SK-N-MC (cell line): Measurements from ENCODE around the gene RCN1.
A peak's percentile ranks its signal among the peaks of the same experiment; 100 is the strongest.

Experiments
- DNase-seq: peaks from one replicate; pipeline ENCODE4 v3.0.0-alpha.2; 2011; ENCODE audit warnings: low read depth, low spot score
- H3K27ac ChIP-seq: fragments of 200-600 bp; sonication (generic); 2 replicates; pipeline ENCODE4 v1.5.1; 2016; ENCODE audit warnings: mixed run types
- H3K36me3 ChIP-seq: fragments of 200-600 bp; sonication (generic); 2 replicates; pipeline ENCODE4 v1.6.1; 2017; ENCODE audit warnings: antibody characterized with exemption, low read length, mixed read lengths; ENCODE audit not compliant: insufficient read depth
- H3K4me3 ChIP-seq: fragments of 200-600 bp; sonication (generic); 2 replicates; pipeline ENCODE4 v1.5.1; 2016
- H3K9ac ChIP-seq: fragments of 200-600 bp; sonication (generic); 2 replicates; pipeline ENCODE4 v1.8.0; 2017; ENCODE audit warnings: mixed run types, mixed read lengths; ENCODE audit not compliant: insufficient read length
- H3K9me3 ChIP-seq: fragments of 200-600 bp; sonication (generic); 2 replicates; pipeline ENCODE4 v1.6.1; 2017; ENCODE audit warnings: low read depth, mild to moderate bottlenecking, antibody characterized with exemption, low read length, moderate library complexity, mixed read lengths
- EZH2 ChIP-seq: fragments of 200-600 bp; sonication (generic); IDR thresholded peaks from one replicate; pipeline ENCODE4 v1.6.1; 2017; ENCODE audit warnings: antibody characterized with exemption
- FOXP2 ChIP-seq: optimal IDR thresholded peaks from 2 replicates; pipeline ENCODE3; 2011; ENCODE audit warnings: mild to moderate bottlenecking, moderate library complexity; ENCODE audit not compliant: insufficient read depth; ENCODE audit errors: extremely low read length, control extremely low read depth
- POLR2AphosphoS5 ChIP-seq: IDR thresholded peaks from 2 replicates; pipeline ENCODE4 v1.6.1; 2012; ENCODE audit warnings: mild to moderate bottlenecking, low read depth, low read length, borderline replicate concordance

Gene RCN1

GRCh38 chr11:32071811-32072210 is 19.1 kb upstream of the RCN1 start:
- H3K36me3 ChIP-seq: no peaks in the 10 kb centered on the region
- H3K9me3 ChIP-seq: no peaks in the 10 kb centered on the region
- H3K27ac ChIP-seq: no peak overlapping the region
- no peak for DNase-seq
- H3K4me3 ChIP-seq: no peak overlapping the region
- TF ChIP-seq EZH2: no peak
- no peak for TF ChIP-seq FOXP2
- TF ChIP-seq POLR2AphosphoS5: no peak
- H3K9ac ChIP-seq: no peak overlapping the region

GRCh38 chr11:32072872-32073643 is 17.8 kb upstream of the RCN1 start:
- TF ChIP-seq EZH2: no peak
- TF ChIP-seq FOXP2: no peak
- no peak for TF ChIP-seq POLR2AphosphoS5
- no peak for DNase-seq
- H3K4me3 ChIP-seq: peak overlapping the region; percentile 38

GRCh38 chr11:32073644-32074026 is 17.2 kb upstream of the RCN1 start:
- DNase-seq: no peak
- Histone ChIP-seq H3K4me3 (peak overlapping the region; percentile 38), H3K9me3 (no peaks in the 10 kb centered on the region), H3K36me3 (no peaks in the 10 kb centered on the region), H3K9ac (no peak overlapping the region), H3K27ac (peak overlapping the region; percentile 13; the same call in 1 of the 2 replicates)
- TF ChIP-seq EZH2 (no peak), FOXP2 (no peak), POLR2AphosphoS5 (no peak)

More at GRCh38 chr11:32072872-32073643, 17.8 kb upstream of the RCN1 start:
- Histone ChIP-seq H3K9me3 (no peaks in the 10 kb centered on the region), H3K27ac (peak overlapping the region; percentile 13; the same call in 1 of the 2 replicates), H3K36me3 (no peaks in the 10 kb centered on the region), H3K9ac (no peak overlapping the region)

DNA sequence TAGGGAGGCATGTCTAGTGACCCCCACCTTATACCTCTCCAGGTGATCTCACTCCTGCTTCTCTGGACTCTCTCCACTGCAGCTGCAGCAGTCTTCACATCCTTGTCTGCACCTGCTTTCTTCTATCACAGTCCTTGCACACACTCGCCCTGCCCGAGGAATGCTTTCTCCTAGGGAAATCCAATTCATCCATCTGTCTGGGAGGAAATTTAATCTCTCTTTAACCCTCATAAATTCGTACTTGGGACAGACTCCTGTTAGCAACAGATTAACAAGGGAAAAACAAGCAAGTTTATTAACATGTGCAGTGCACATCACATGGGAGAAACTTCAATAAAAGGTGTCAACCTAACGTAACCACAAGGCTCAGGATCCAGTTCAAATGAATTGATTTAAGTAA is 11.3 kb upstream of the RCN1 start:
- Histone ChIP-seq H3K9me3 (no peaks in the 10 kb centered on the region), H3K27ac (no peak overlapping the region), H3K36me3 (no peaks in the 10 kb centered on the region), H3K9ac (no peak overlapping the region), H3K4me3 (no peak overlapping the region)
- TF ChIP-seq EZH2 (no peak), FOXP2 (no peak), POLR2AphosphoS5 (no peak)
- DNase-seq: no peak

DNA sequence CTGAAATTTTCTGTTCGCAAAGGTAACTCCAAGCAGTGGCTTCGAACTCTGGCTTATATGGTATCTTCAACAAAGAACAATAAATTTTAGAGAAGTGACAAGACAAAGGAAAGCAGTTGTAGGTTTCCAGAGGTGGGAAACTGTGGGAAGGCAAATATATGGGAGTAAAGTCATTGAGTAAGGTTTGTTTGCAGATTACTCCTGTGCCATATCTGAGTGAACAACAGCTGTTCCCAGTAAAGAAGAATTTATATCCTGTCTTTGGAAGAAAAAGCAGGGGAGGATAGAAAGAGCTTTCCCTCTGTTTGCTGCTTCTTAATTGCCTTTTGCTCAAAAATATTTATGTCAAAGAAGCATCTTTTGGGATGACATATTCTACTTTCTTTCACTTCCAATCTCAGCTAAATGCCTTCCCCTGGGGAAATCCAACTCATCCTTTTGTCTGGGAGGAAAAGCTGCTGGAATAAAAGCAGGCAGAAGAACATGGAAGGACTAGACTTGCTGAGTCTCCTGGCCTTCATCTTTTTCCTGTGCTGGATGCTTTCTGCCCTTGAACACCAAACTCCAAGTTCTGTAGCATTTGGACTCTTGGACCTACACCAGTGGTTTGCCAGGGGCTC is 10.4 kb upstream of the RCN1 start:
- TF ChIP-seq EZH2: no peak
- TF ChIP-seq FOXP2: no peak
- Histone ChIP-seq H3K9ac (no peak overlapping the region), H3K27ac (no peak overlapping the region), H3K9me3 (no peaks in the 10 kb centered on the region), H3K36me3 (no peaks in the 10 kb centered on the region), H3K4me3 (no peak overlapping the region)
- DNase-seq: no peak

- no peak overlapping the region for H3K27ac ChIP-seq
Observed at GRCh38 chr11:32081129-32081641, 9.7 kb upstream of the RCN1 start.

DNA sequence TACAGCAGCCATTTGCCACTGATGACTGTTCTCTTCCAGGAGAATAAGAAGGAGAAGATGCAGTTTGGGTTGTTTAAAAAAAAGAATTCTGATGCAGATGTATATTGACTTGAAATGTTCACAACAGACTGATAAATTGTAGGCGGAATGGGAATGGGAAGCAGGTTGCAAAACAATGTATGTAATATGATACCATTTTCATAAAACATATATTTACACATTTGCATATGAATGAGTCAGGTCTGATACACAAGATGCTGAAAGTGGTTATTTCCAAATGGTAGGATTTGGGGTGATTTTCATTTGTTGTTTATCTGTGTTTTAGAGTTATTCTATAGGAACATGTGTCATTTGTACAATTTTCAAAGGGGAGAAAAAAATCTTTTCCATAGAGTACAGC is 9.0 kb upstream of the RCN1 start:
- H3K9ac ChIP-seq: no peak overlapping the region
- no peaks in the 10 kb centered on the region for H3K36me3 ChIP-seq
- no peak for DNase-seq
- H3K27ac ChIP-seq: no peak overlapping the region
- TF ChIP-seq FOXP2 (no peak), POLR2AphosphoS5 (no peak), EZH2 (no peak)
- H3K9me3 ChIP-seq: no peaks in the 10 kb centered on the region
- H3K4me3 ChIP-seq: no peak overlapping the region

More at GRCh38 chr11:32081129-32081641, 9.7 kb upstream of the RCN1 start:
- TF ChIP-seq POLR2AphosphoS5 (no peak), FOXP2 (no peak), EZH2 (no peak)
- Histone ChIP-seq H3K9ac (no peak overlapping the region), H3K36me3 (no peaks in the 10 kb centered on the region), H3K4me3 (no peak overlapping the region), H3K9me3 (no peaks in the 10 kb centered on the region)
- no peak for DNase-seq

DNA sequence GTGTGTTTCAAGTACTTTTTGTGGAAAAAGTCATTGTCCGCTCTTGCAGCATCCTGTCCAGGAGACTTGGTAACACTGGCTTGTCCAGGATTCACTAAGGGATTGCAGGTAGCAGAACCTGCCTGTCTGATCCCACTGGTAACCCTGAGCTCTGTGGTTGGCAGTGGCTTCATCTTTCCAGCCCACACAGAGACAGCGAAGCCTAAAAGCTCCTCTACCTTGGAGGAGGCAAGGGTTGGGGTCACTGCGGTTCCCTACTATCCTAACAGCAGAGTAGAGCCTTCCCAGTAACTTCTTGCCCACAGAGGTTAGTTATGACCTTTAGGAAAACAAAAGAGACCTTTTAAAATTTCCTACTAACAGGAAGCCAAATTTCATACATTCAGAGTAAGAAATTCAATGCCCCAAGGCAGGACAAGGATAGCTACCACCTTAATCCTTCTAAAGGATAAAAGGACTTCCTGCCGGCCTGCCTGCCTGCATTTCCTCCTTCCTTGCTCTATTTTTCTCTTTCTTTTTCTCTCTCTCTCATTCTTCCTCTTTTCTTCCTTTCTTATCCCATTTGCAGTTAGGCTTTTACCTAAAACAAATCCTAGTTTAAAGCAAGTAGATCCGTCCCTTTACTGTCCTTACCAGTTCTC is 8.4 kb upstream of the RCN1 start:
- Histone ChIP-seq H3K36me3 (no peaks in the 10 kb centered on the region), H3K9me3 (no peaks in the 10 kb centered on the region), H3K9ac (no peak overlapping the region), H3K27ac (no peak overlapping the region), H3K4me3 (no peak overlapping the region)
- no peak for DNase-seq
- TF ChIP-seq EZH2 (no peak), FOXP2 (no peak), POLR2AphosphoS5 (no peak)
